KMS-11 (cell line): ENCODE measurements around the gene LHFPL4.
"Not testable (repeated sequence)": the region's sequence is repeated elsewhere in the genome, so short reads cannot be mapped to it uniquely, and the experiment has no call there.

Experiments
- H2AFZ ChIP-seq: fragments of 200-600 bp; sonication (generic); 2 replicates; pipeline ENCODE4 v1.6.1; 2016; ENCODE audit warnings: antibody characterized with exemption, mixed run types, low read depth
- H3K27ac ChIP-seq: fragments of 200-600 bp; sonication (generic); 2 replicates; pipeline ENCODE4 v1.6.1; 2016; ENCODE audit warnings: mild to moderate bottlenecking, mixed run types
- H3K27me3 ChIP-seq: fragments of 200-600 bp; sonication (generic); 2 replicates; pipeline ENCODE4 v1.6.1; 2017; ENCODE audit warnings: mild to moderate bottlenecking, low read depth, mixed run types, moderate library complexity; ENCODE audit not compliant: insufficient read depth
- H3K36me3 ChIP-seq: fragments of 200-600 bp; sonication (generic); 2 replicates; pipeline ENCODE4 v1.6.1; 2017; ENCODE audit warnings: mild to moderate bottlenecking, mixed run types; ENCODE audit not compliant: insufficient read depth
- H3K4me1 ChIP-seq: fragments of 200-600 bp; sonication (generic); 2 replicates; pipeline ENCODE4 v1.6.1; 2016; ENCODE audit warnings: mild to moderate bottlenecking, low read depth, mixed run types; ENCODE audit not compliant: poor library complexity, severe bottlenecking
- H3K4me2 ChIP-seq: fragments of 200-600 bp; sonication (generic); 2 replicates; pipeline ENCODE4 v1.7.0; 2016; ENCODE audit warnings: mild to moderate bottlenecking, mixed run types
- H3K4me3 ChIP-seq: fragments of 200-600 bp; sonication (generic); IDR thresholded peaks from 2 replicates; pipeline ENCODE4 v1.6.1; 2017; ENCODE audit warnings: low read depth, low read length, mixed read lengths; ENCODE audit not compliant: insufficient read depth
- H3K79me2 ChIP-seq: fragments of 200-600 bp; sonication (generic); 2 replicates; pipeline ENCODE4 v1.6.1; 2016; ENCODE audit warnings: low read depth, mixed run types; ENCODE audit not compliant: insufficient read depth
- H3K9ac ChIP-seq: fragments of 200-600 bp; sonication (generic); 2 replicates; pipeline ENCODE4 v1.6.1; 2016; ENCODE audit warnings: mild to moderate bottlenecking, mixed run types
- H4K20me1 ChIP-seq: fragments of 200-600 bp; sonication (generic); 2 replicates; pipeline ENCODE4 v1.6.1; 2016; ENCODE audit warnings: mild to moderate bottlenecking, mixed run types; ENCODE audit not compliant: insufficient read depth
- CTCF ChIP-seq: fragments of 200-600 bp; sonication (generic); conservative IDR thresholded peaks from 2 replicates; pipeline ENCODE4 v1.6.1; 2017; ENCODE audit warnings: low read depth, mild to moderate bottlenecking, antibody characterized with exemption, low read length, moderate library complexity, mixed read lengths

Gene LHFPL4

DNA sequence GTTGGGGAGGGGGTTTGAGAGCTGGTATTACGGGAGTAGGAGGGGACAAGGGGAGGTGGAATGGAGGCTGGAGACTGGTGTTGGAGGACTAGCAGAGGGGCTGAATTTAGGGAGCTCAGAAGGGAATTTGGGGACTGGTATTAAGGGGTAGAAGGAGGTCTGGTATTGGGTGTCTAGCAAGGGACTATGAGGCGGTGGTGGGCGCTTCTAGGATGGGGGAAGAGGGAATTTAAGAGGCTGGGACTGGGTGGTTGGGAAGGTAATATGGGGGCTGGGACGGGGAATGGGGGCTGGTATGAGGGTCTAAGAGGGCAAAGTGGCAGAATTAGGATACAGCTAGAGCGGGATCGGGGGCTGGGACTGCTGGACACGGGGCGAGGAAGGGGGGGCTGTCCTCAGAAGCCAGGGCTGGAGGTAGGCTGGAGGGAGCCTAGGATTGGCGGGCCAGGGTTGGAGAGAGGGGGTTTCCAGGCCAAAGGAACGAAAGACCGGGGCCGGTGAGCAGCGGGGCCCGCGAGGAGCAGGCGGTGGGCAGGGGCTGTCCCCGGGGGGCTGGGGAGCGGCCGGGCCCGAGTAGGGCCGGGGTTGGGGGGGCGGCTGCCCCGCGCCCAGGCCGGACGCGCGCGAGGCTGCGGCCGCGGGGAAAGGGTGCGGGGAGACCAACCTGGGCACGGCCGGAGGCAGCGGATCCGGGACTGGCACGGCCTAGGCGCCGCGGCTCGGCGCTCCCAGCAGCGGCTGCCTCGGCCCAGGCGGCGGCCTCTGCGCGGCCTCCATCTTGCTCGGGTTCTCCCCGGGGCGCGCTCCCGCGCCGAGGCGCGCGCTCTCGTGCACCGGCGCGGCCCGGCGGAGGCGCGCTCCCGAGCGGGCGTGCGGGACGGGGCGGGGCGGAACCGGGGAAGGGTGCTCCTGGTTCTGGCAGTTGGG lies at the start of gene LHFPL4:
Gene LHFPL4, minus strand, starts transcription at position 802 of the 927 bp plus-strand sequence. CDS start 1,143 bp downstream, outside the sequence.
- H3K4me2 ChIP-seq: peak within 1 kb of the TSS; percentile 42; the same call in 1 of the 2 replicates

DNA sequence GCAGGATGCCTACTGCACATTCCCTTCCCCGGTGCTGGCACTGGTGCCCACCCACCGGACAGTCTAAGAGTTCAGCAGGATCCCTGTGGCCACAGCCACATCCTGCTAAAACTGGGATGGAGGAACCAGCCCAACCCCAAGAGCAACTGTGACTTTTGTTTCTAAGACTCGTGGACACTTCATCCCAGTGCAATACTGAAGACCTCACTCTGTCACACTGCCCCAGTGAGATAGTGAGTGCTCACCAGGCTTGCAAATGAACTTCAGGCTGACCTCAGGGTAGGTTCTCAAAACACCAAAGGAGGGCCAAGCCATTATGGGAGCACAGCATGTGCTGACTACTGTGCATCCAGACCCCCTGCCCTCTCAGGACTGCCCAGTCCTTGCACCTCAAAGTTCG lies 49.0 kb upstream of the LHFPL4 start:
- no peak overlapping the region for H3K27ac ChIP-seq
- H3K4me2 ChIP-seq: no peak overlapping the region
- H4K20me1 ChIP-seq: no peaks in the 10 kb centered on the region
- no peak overlapping the region for H2AFZ ChIP-seq
- H3K27me3 ChIP-seq: no peaks in the 10 kb centered on the region
- no peaks in the 10 kb centered on the region for H3K79me2 ChIP-seq
- no peak overlapping the region for H3K9ac ChIP-seq
- no peak for TF ChIP-seq CTCF
- no peak overlapping the region for H3K4me3 ChIP-seq
- no peaks in the 10 kb centered on the region for H3K4me1 ChIP-seq
- no peaks in the 10 kb centered on the region for H3K36me3 ChIP-seq

More for the DNA sequence above, at the start of gene LHFPL4:
- no peak within 1 kb of the TSS for H3K27ac ChIP-seq
- no peaks in the 10 kb centered on the region for H3K36me3 ChIP-seq
- peak within 1 kb of the TSS; percentile 66; the same call in 1 of the 2 replicates for H3K9ac ChIP-seq
- TF ChIP-seq CTCF: no peak
- no peaks in the 10 kb centered on the region for H3K27me3 ChIP-seq
- peak within 1 kb of the TSS; percentile 86 for H2AFZ ChIP-seq
- H3K4me1 ChIP-seq: peaks cover 5% of the 10 kb centered on the region
- H4K20me1 ChIP-seq: no peaks in the 10 kb centered on the region
- no peaks in the 10 kb centered on the region for H3K79me2 ChIP-seq
- no peak within 1 kb of the TSS for H3K4me3 ChIP-seq

GRCh38 chr3:9601006-9601581 lies 47.5 kb upstream of the LHFPL4 start:
- not testable (repeated sequence) for H2AFZ ChIP-seq, H3K27ac ChIP-seq, H4K20me1 ChIP-seq, H3K9ac ChIP-seq, H3K79me2 ChIP-seq, H3K27me3 ChIP-seq, H3K4me3 ChIP-seq, H3K36me3 ChIP-seq, H3K4me2 ChIP-seq, H3K4me1 ChIP-seq

DNA sequence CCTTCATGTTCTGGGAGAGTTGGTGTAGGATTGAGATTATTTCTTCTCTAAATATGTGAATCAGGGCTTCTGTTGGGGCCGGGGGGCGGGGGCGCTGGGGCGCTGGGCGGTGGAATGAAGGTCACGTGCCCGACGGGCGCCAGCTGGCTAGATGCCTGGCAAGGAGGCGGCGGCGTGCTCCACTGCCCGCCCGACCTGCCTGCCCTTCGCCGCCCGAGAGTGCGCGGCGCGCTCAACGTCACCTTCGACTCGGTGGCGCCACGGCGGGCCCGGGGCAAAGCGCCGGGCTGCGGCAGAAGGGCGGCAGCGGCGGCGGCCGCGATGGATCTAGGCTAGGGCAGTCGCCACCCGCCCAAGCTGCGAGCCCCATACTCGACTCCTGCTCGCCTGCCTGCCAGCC lies 47.0 kb upstream of the LHFPL4 start:
- H3K27ac ChIP-seq: no peak overlapping the region
- no peak overlapping the region for H2AFZ ChIP-seq
- no peaks in the 10 kb centered on the region for H3K4me1 ChIP-seq
- no peak overlapping the region for H3K4me3 ChIP-seq
- H3K36me3 ChIP-seq: no peaks in the 10 kb centered on the region
- TF ChIP-seq CTCF: no peak
- no peak overlapping the region for H3K9ac ChIP-seq
- no peak overlapping the region for H3K4me2 ChIP-seq
- H3K27me3 ChIP-seq: no peaks in the 10 kb centered on the region
- H3K79me2 ChIP-seq: no peaks in the 10 kb centered on the region
- no peaks in the 10 kb centered on the region for H4K20me1 ChIP-seq
